DMS 273 treated with DMSO at 0.1 percent for 48 hours (cell line): ENCODE data around the gene MIA2.
A peak's percentile ranks its signal among the peaks of the same experiment; 100 is the strongest.
"Not testable (repeated sequence)": the region's sequence is repeated elsewhere in the genome, so short reads cannot be mapped to it uniquely, and the experiment has no call there.

ENCODE experiments used
- DNase-seq: peaks from one replicate; lab custom pipeline; 2025; lab: John Stamatoyannopoulos, UW

MIA2 gene

DNA sequence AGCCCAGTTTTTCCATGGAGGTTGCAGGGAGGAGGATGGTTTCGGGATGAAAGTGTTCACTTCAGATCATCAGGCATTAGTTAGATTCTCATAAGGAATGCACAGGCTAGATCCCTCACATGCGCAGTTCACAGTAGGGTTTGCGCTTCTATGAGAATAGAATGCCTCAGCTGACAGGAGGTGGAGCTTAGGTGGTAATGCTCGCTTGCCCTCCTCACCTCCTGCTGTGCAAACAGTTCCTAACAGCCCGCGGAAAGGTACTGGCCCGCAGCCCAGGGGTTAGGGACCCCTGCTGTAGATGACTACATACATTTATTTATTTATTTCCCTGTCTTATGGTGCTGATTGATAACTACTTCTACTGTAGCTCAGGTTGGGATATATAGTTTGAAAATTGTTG lies 105.3 kb downstream of the MIA2 start:
- DNase-seq, result no peak

DNA sequence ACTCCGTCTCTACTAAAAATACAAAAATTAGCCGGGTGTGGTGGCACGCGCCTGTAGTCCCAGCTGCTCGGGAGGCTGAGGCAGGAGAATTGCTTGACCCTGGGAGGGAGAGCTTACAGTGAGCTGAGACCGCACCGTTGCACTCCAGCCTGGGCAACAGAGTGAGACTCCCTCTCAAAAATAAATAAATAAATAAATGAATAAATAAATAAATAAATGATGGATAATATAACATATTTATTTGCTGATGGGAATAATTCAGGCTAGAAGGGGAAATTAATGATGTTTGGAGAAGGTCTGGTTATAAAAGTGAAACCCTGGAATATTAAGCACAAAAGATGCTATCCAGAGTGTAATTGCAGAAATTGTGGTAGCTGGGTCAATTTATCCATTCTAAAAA lies 107.4 kb downstream of the MIA2 start:
- not testable (repeated sequence) for DNase-seq

DNA sequence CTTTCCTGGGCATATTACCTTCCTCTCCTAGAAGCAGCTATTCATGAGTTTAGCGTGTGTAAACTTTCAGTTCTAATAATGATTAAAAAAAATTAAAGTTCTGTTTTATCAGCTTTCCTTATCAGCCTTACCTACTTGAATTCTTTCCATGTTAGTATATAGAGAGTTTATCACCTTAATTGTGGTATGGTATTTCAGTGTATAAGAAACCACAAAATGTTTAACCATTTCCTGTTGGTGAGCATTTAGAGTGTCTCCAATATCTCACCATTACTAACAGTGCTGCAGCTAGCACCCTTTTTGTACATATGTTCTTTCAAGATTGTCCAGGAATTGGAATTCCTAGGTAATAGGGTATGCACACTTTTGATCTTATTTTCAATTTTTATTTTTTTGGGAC lies 109.1 kb downstream of the MIA2 start:
- DNase-seq, result no peak

DNA sequence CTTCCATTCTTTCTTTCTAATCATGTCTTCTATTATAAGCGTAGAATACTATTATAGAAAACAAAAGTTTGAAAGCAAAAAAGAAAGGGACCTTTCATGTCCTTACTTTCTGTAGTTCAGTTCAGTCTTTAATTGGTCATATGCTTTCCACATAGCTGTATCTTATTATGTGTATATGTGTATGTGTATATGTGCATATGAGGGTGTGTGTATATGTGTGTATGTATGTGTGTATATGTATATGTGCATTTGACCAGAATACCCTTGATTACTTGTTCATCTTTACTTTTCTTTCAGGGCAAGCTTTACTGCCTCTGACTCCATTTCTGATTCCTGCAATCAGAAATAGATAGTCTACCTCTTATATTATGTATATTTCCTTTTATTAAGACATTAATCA lies 109.9 kb downstream of the MIA2 start:
- no peak for DNase-seq

DNA sequence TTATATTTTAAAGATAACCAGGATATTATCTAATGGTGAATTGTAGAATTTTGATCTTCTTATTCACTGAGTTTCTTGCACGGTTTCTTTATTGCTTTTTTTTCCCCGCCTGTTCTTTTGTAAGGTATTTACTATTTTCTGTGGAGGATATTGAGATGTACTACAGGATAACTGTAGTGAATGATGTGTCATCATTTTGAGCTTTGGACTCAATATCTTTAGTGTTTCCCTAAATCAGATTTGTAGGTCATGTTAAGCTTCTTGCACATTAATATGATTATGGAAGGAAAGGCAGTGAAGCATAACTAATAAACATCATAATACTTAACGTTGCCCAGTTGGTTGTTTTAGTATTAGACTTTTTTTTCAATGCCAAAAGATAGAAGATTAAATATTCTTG lies 117.2 kb downstream of the MIA2 start:
- no peak for DNase-seq

- DNase-seq, result no peak
Observed at GRCh38 chr14:39351708-39352107, 118.0 kb downstream of the MIA2 start.

DNA sequence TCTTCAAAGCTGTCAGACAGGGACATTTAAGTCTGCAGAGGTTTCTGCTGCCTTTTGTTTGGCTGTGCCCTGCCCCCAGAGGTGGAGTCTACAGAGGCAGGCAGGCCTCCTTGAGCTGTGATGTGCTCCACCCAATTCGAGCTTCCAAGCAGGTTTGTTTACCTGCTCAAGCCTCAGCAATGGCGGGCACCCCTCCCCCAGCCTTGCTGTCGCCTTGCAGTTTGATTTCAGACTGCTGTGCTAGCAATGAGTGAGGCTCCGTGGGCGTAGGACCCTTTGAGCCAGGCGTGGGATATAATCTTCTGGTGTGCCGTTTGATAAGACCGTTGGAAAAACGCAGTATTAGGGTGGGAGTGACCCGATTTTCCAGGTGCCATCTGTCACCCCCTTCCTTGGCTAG lies 125.4 kb downstream of the MIA2 start:
- not testable (repeated sequence) for DNase-seq

DNA sequence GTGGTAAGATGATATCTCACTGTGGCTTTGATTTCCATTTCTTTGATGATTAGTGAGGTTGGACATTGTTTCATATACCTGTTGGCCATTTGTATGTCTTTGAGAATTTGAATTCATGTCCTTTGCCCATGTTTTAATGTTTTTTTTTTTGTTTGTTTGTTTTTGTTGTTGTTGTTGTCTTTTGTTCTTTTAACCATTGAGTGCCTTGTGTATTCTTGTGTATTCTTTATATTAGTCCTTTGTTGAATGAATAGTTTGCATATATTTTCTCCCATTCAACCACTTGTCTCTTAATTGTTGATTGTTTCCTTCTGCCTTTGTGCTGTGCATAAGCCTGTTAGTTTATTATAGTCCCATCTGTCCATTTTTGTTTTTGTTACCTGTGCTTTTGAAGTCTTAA lies 126.6 kb downstream of the MIA2 start:
- no peak for DNase-seq

- not testable (repeated sequence) for DNase-seq
Observed at GRCh38 chr14:39361556-39361955, 127.8 kb downstream of the MIA2 start.

- DNase-seq, result no peak
Observed at GRCh38 chr14:39364509-39364908, 130.8 kb downstream of the MIA2 start.

GRCh38 chr14:39365354-39365753 lies 131.6 kb downstream of the MIA2 start:
- DNase-seq, result no peak

DNA sequence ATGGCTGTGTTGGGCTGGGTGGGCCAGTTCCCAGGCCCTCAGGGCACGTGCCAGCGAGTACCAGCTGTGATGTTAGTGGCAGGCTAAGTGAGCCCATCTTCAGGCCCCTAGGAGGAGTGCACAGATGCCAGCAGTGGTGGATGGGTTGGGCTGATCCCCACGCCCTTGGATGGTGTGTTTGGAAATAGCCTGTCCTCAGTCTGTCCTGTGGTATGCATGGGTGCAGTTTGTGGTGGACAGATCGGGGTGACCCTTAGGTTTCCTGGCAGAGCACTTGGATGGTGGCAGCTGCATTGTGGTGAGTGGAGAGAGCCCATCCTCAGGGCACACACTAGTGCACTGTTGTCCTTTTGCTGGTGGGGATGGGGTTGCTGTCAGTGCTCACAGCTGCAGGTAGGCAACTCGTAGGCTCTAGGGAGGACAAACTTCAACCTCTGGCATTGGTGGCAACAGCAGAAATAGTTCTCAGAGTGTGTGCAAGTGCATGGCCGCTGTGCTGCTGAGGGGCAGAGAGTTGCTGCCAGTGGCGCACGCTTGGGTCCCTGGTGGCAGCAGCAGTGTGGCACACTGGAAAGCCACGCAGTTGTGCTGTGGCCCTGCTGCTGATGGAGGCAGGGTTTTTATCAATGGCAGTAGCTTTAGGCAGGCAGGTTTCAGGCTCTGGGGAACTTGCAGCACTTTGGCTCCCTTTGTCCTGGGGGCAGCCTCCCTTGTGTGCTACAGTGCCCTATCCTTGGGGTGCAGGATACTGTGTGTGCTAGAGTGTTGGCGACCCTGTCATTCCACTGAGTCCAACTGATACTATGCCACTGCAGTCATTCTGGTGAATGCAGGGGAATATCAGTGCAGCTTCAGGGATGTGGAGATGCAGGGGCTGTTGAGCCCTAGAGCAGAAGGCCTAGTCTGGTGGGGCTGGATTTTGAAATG lies 133.0 kb downstream of the MIA2 start:
- DNase-seq, result no peak

DNA sequence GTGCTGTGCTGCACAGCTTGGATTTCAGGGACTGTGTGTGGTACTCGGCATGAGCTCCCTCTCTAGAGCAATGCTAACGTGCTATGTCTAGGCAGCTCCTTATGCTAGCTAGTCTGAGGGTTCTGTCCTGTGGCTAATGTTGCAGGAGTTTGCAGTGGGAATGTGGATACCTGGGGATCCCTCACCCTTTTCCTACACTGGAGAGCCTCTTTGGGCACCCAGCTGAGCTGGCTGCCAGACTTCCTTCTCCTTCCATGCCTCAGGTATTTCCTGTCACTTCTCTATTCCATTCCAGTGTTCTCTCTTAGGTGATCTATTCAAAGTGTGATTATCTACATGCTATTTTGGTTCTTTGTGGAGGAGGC lies 133.7 kb downstream of the MIA2 start:
- no peak for DNase-seq

DNA sequence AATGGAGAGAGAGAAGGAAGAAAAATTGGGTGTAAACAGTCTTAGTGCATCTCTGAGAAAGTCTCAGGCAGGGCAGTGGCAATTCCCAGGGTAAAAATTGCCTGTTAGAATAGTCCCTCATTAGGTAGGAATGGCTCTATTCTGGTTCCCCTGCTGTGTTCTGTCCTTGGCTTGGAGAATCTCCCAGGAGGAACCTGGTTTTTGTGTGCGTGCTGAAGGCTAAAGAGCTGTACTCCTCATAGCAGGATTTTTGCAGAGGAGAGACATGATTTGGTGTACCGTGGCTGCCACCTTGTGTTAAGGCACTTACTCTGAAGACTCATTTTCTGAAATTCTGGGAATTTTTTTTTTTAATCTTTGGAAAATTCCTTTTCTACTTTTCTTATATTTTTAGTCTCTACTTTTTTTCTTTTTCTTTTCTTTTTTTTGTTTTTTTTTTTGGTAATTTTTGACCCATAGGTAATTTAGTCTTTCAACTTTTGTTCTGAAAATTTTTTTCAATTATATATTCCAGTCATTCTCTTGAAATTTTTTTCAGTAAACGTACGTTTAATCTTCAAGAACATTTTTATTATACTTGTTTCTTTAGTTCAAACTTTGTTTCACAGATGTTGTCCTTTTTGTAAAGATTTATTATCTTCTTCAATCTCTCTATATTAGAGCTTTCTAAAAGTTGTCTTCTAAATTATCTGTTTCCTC lies 134.7 kb downstream of the MIA2 start:
- DNase-seq, result peak; percentile 20

DNA sequence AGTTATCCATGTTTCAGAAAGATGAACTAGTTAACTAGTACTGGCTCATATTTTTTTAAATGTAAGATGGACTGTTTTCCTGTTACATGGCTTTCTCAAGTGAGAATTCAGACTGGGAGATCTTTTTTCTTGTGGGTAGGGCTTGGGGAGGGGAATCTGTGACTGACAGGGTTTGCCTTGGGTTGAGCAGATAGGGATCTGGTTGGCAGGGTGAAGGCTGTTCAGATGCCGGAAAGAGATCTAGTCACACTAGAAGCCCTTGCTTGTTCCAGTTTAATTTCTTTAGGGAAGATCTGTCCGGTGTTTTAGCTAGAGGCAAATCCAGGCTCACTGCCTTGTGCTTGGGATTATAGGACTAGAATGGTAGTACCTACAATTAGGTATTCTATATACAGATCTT lies 135.3 kb downstream of the MIA2 start:
- no peak for DNase-seq

DNA sequence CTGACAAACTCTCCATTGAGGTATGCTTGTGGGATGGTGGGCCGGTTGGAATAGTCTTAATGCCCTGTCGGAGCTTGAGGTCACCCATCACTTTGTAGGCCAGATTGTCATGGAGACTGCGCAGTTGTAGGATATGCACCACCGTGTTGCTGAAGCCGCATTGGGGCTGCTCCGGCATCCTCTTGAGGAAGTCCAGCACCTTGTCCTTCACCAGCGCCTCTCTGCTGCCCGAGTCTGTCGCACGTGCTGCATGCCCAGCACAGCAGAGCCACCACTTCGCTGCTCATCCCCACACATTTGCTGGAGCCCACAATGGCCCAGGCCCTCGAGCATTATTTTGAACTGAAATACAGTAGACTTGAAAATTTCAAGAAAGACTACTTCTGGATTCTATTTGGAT lies 136.7 kb downstream of the MIA2 start:
- no peak for DNase-seq

DNA sequence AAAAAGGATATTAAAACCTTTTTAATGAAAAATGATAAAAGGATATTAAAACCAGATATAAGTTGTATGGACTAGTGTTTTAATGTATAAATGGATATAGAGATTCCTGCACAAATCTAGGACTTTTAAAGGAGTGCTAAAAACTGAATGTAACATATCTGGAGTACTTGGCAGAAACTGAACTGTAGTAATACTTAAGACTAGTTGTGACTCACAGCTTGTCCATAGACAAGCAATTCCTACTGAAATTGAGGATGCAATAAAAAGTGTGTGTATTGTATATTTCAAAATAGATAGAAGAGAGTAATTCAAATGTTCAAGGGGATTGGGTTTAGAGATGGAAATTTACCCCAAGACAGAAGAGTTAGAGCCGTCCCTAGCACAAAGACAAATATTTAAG lies 138.9 kb downstream of the MIA2 start:
- no peak for DNase-seq

DNA sequence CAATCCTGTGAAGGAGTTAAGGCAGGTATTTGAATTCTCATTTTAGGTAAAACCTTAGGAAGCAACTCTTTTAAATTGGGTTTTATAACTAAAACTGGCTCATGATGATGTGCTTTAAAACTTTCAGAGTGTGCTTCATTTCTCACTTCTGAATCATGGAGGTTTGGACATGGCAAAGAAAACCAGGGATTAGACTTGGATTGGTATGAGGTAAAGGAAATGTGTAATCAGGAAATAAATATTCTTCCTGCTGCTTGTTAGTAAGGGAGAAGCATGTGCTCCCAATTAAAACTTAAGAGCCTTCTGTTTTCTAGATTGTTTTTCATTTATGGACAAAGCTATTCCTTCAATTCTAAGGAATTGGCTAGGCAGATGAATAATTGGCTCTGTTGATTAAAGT lies 141.1 kb downstream of the MIA2 start:
- DNase-seq, result no peak

GRCh38 chr14:39376667-39377403 lies 143.1 kb downstream of the MIA2 start:
- no peak for DNase-seq

GRCh38 chr14:39381366-39381765 lies 147.7 kb downstream of the MIA2 start:
- no peak for DNase-seq

GRCh38 chr14:39382463-39382862 lies 148.7 kb downstream of the MIA2 start:
- no peak for DNase-seq

DNA sequence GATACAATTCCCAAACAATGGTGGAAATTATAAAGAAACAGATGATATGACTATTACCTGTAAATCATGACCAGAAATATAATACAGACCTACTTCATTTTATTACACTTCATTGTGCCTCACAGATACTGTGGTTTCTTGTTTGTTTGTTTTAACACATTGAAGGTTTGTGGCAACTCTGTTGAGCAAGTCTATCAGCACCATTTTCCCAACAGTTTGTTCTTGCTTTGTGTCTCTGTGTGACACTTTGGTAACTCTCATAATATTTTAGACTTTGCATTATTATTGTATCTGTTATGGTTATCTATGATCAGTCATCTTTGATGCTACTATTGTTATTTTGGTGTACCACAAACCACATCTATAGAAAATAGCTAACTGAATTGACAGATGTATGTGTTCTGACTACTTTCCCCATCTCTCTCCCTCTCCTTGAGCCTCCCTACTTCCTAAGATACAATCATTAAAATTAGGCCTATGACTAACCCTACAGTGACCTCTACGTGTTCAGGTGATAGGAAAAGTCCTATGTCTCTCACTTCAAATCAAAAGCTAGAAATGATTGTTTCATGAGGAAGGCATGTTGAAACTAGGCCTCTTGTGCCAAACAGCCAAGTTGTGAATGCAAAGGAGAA lies 149.4 kb downstream of the MIA2 start:
- DNase-seq, result no peak
